CD14-positive monocyte (primary cell): ENCODE data around the gene KRTAP10-5. TPM values are rescaled to one million over a fixed set of nuclear protein-coding genes. Genes with fewer than 3 reads are reported as not detected.

ENCODE experiments used
- DNase-seq, 3 donors: peaks; one replicate each; pipeline ENCODE4 v3.0.0-alpha.2; 2011 to 2022
- H2AFZ ChIP-seq: 2 replicates; pipeline ENCODE4 v1.6.0; 2012; ENCODE audit warnings: mild to moderate bottlenecking, low read depth, low read length, inconsistent platforms; ENCODE audit not compliant: insufficient read depth, poor library complexity, severe bottlenecking
- H3K27ac ChIP-seq, 2 donors: 1 replicate in 1 of 2; 2 replicates in 1 of 2; pipeline ENCODE4 v1.5.1; 2012 to 2013; ENCODE audit warnings: low read length in 2 of 2, control low read depth in 1 of 2, inconsistent platforms in 1 of 2, low read depth in 1 of 2, mild to moderate bottlenecking in 1 of 2
- H3K27me3 ChIP-seq, 2 donors: one replicate each; pipeline versions ENCODE4 v1.6.0 to v1.6.1; 2011 to 2013; ENCODE audit warnings: low read length in 2 of 2; ENCODE audit not compliant: control insufficient read depth in 2 of 2, insufficient read depth in 2 of 2
- H3K36me3 ChIP-seq, 2 donors: replicated peaks in 1 of 2; 1 replicate in 1 of 2; 2 replicates in 1 of 2; pipeline versions ENCODE4 v1.5.1 to v1.6.1; 2012 to 2013; ENCODE audit warnings: low read length in 2 of 2, control low read depth in 1 of 2, inconsistent platforms in 1 of 2, mild to moderate bottlenecking in 1 of 2; ENCODE audit not compliant: insufficient read depth in 2 of 2, control insufficient read depth in 1 of 2
- H3K4me1 ChIP-seq, 2 donors: 1 replicate in 1 of 2; 2 replicates in 1 of 2; pipeline versions ENCODE4 v1.5.1 to v1.6.1; 2012 to 2013; ENCODE audit warnings: low read length in 2 of 2, control low read depth in 1 of 2, inconsistent platforms in 1 of 2, mild to moderate bottlenecking in 1 of 2, moderate library complexity in 1 of 2; ENCODE audit not compliant: insufficient read depth in 2 of 2, control insufficient read depth in 1 of 2
- H3K4me2 ChIP-seq: replicated peaks from 2 replicates; pipeline ENCODE3; 2012; ENCODE audit warnings: low read length, moderate library complexity, mild to moderate bottlenecking; ENCODE audit not compliant: poor library complexity, severe bottlenecking; ENCODE audit errors: extremely low read depth
- H3K4me3 ChIP-seq, 3 experiments: fragments of 200-600 bp in 1 of 3; sonication (generic) in 1 of 3; replicated peaks in 1 of 3; 1 replicate in 2 of 3; 2 replicates in 1 of 3; pipeline ENCODE4 v1.5.1; 2011 to 2013; ENCODE audit warnings: low read length in 3 of 3, mild to moderate bottlenecking in 3 of 3, control low read depth in 2 of 3, low read depth in 2 of 3, inconsistent platforms in 1 of 3, moderate library complexity in 1 of 3
- H3K79me2 ChIP-seq: 2 replicates; pipeline ENCODE4 v1.6.0; 2012; ENCODE audit warnings: mild to moderate bottlenecking, control low read depth, inconsistent platforms, low read length, moderate library complexity; ENCODE audit not compliant: insufficient read depth
- H3K9ac ChIP-seq: 2 replicates; pipeline ENCODE4 v1.6.0; 2017; ENCODE audit warnings: low read length, mild to moderate bottlenecking; ENCODE audit not compliant: insufficient read depth, poor library complexity, severe bottlenecking
- H3K9me3 ChIP-seq, 2 donors: replicated peaks in 1 of 2; 1 replicate in 1 of 2; 2 replicates in 1 of 2; pipeline versions ENCODE4 v1.5.1 to v1.6.1; 2012 to 2013; ENCODE audit warnings: low read length in 2 of 2, control low read depth in 1 of 2; ENCODE audit not compliant: control insufficient read depth in 1 of 2, insufficient read depth in 1 of 2
- H4K20me1 ChIP-seq: 2 replicates; pipeline ENCODE4 v1.6.0; 2012; ENCODE audit warnings: mild to moderate bottlenecking, low read length, control low read depth, moderate library complexity; ENCODE audit not compliant: insufficient read depth
- H3K27ac Mint-ChIP-seq, 7 donors: one replicate each; pipeline ENCODE4 v1.8.0; 2020; ENCODE audit warnings: mild to moderate bottlenecking in 7 of 7, mixed read lengths in 7 of 7, moderate library complexity in 6 of 7, inconsistent platforms in 2 of 7
- H3K27me3 Mint-ChIP-seq, 3 donors: one replicate each; pipeline ENCODE4 v1.8.0; 2021 to 2022; ENCODE audit warnings: low read depth in 3 of 3, mild to moderate bottlenecking in 3 of 3, mixed read lengths in 3 of 3, moderate library complexity in 3 of 3, inconsistent platforms in 1 of 3
- H3K36me3 Mint-ChIP-seq, 2 donors: one replicate each; pipeline ENCODE4 v1.8.0; 2020; ENCODE audit warnings: mixed read lengths in 2 of 2, inconsistent platforms in 1 of 2, mild to moderate bottlenecking in 1 of 2
- H3K4me1 Mint-ChIP-seq: one replicate; pipeline ENCODE4 v1.8.0; 2020; ENCODE audit warnings: mild to moderate bottlenecking, mixed read lengths
- H3K4me3 Mint-ChIP-seq, 2 donors: one replicate each; pipeline ENCODE4 v1.8.0; 2020; ENCODE audit warnings: mild to moderate bottlenecking in 2 of 2, mixed read lengths in 2 of 2, moderate library complexity in 1 of 2
- H3K9me3 Mint-ChIP-seq, 7 donors: one replicate each; pipeline ENCODE4 v1.8.0; 2020 to 2022; ENCODE audit warnings: mixed read lengths in 7 of 7, mild to moderate bottlenecking in 6 of 7, moderate library complexity in 6 of 7, inconsistent platforms in 2 of 7
- CTCF ChIP-seq: fragments of 200-600 bp; IDR thresholded peaks from one replicate; pipeline ENCODE4 v1.8.0; 2022; ENCODE audit warnings: antibody characterized with exemption, mild to moderate bottlenecking
- WGBS: methylation state at CpG from one replicate; pipeline ENCODE4 v1.1.5; 2013; ENCODE audit warnings: missing lambda C conversion rate; ENCODE audit not compliant: insufficient coverage; 5-methylcytosine and 5-hydroxymethylcytosine counted together
- intact Hi-C, 2 donors: fragments of 100-400 bp; cut with micrococcal nuclease; formaldehyde crosslinking; loops; one replicate each; pipeline versions ENCODE4 v1.15.0 to v1.15.1; 2023
- polyA plus RNA-seq, 3 donors: library from polyadenylated mRNA; depleted of rRNA in 1 of 3; unstranded in 2 of 3; stranded (reverse) in 1 of 3; fragments of 300-500 nt in 2 of 3; fragments of >200 nt in 1 of 3; fragmentation: Illumina TruSeq in 2 of 3; gene quantifications; 1 replicate in 2 of 3; 2 replicates in 1 of 3; pipeline ENCODE4 v1.2.3, GENCODE V29; 2012 to 2021

Gene KRTAP10-5
- polyA plus RNA-seq, 3 donors, result not detected

GRCh38 chr21:44626262-44626661 is 45.9 kb upstream of the KRTAP10-5 start:
- Mint-ChIP-seq H3K9me3 (peaks cover 39 to 63% (median 53%) of the 10 kb centered on the region in 7 donors), H3K36me3 (no peaks in the 10 kb centered on the region), H3K27ac (no peak overlapping the region), H3K4me3 (no peak overlapping the region), H3K4me1 (no peaks in the 10 kb centered on the region), H3K27me3 (peaks cover 8 to 14% (median 10%) of the 10 kb centered on the region in 3 donors)
- Histone ChIP-seq H2AFZ (no peak overlapping the region), H3K9ac (no peak overlapping the region), H3K4me1 (no peaks in the 10 kb centered on the region), H4K20me1 (no peaks in the 10 kb centered on the region), H3K79me2 (no peaks in the 10 kb centered on the region), H3K4me3 (no peak overlapping the region), H3K4me2 (no peak overlapping the region), H3K9me3 (peaks cover 34 to 36% of the 10 kb centered on the region in 2 donors), H3K27me3 (no peaks in the 10 kb centered on the region), H3K27ac (no peak overlapping the region), H3K36me3 (no peaks in the 10 kb centered on the region)
- no peak for DNase-seq
- TF ChIP-seq CTCF, result no peak
- WGBS, result 90% methylated on average over 10 of the region's 10 CpGs
- intact Hi-C loops, result no loop called here

- Histone ChIP-seq H3K4me3 (no peak overlapping the region), H3K4me1 (no peaks in the 10 kb centered on the region), H2AFZ (no peak overlapping the region), H3K27me3 (no peaks in the 10 kb centered on the region), H3K27ac (no peak overlapping the region), H3K36me3 (no peaks in the 10 kb centered on the region), H3K4me2 (no peak overlapping the region), H3K9me3 (peaks cover 33 to 36% of the 10 kb centered on the region in 2 donors), H3K79me2 (no peaks in the 10 kb centered on the region), H3K9ac (no peak overlapping the region), H4K20me1 (no peaks in the 10 kb centered on the region)
- intact Hi-C loops, result no loop called here
- Mint-ChIP-seq H3K27me3 (peaks cover 8 to 14% (median 10%) of the 10 kb centered on the region in 3 donors), H3K4me3 (no peak overlapping the region), H3K36me3 (no peaks in the 10 kb centered on the region), H3K4me1 (no peaks in the 10 kb centered on the region), H3K27ac (no peak overlapping the region), H3K9me3 (peaks cover 35 to 60% (median 48%) of the 10 kb centered on the region in 7 donors)
- DNase-seq, result no peak
- no peak for TF ChIP-seq CTCF
- 100% methylated on average over 1 of the region's 7 CpGs for WGBS
Observed at GRCh38 chr21:44625756-44626155, 45.4 kb upstream of the KRTAP10-5 start.
